Measurements from ENCODE around the gene NSG1. TPM values are rescaled to one million over a fixed set of nuclear protein-coding genes. Genes with fewer than 3 reads are reported as not detected.

The NSG1 gene
- total and polyA plus RNA-seq, 9 donors, result 9.9 to 103 (median 39.6) TPM

GRCh38 chr4:4440333-4441061 is 53.6 kb downstream of the NSG1 start:
- H3K9me3 ChIP-seq, result no peaks in the 10 kb centered on the region
- DNase-seq, result no peak
- no peaks in the 10 kb centered on the region for H3K4me1 ChIP-seq (ENCODE audit: insufficient read depth)
- no peak overlapping the region for H3K4me3 ChIP-seq
- H3K36me3 ChIP-seq, result no peaks in the 10 kb centered on the region
- WGBS, 3 donors, result 84 to 89% (median 88%) methylated on average over 2 of the region's 2 CpGs
- intact Hi-C loops (cut with DNase I), result no loop called here
- TF ChIP-seq, protein P1, sequence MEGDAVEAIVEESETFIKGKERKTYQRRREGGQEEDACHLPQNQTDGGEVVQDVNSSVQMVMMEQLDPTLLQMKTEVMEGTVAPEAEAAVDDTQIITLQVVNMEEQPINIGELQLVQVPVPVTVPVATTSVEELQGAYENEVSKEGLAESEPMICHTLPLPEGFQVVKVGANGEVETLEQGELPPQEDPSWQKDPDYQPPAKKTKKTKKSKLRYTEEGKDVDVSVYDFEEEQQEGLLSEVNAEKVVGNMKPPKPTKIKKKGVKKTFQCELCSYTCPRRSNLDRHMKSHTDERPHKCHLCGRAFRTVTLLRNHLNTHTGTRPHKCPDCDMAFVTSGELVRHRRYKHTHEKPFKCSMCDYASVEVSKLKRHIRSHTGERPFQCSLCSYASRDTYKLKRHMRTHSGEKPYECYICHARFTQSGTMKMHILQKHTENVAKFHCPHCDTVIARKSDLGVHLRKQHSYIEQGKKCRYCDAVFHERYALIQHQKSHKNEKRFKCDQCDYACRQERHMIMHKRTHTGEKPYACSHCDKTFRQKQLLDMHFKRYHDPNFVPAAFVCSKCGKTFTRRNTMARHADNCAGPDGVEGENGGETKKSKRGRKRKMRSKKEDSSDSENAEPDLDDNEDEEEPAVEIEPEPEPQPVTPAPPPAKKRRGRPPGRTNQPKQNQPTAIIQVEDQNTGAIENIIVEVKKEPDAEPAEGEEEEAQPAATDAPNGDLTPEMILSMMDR (IDR thresholded peaks at IDR 0.05), result no peak
- TF ChIP-seq EP300 (IDR thresholded peaks at IDR 0.05) (no peak), POLR2A (IDR thresholded peaks at IDR 0.05) (no peak)
- no peaks in the 10 kb centered on the region for H3K27me3 ChIP-seq
- H3K27ac ChIP-seq, result no peak overlapping the region

- Histone ChIP-seq H3K9me3 (no peaks in the 10 kb centered on the region), H3K4me3 (no peak overlapping the region), H3K27ac (no peak overlapping the region), H3K27me3 (no peaks in the 10 kb centered on the region), H3K36me3 (no peaks in the 10 kb centered on the region), H3K4me1 (ENCODE audit: insufficient read depth) (no peaks in the 10 kb centered on the region)
- intact Hi-C loops (cut with DNase I), result no loop called here
- WGBS, 3 donors, result 73 to 80% (median 77%) methylated on average over 2 of the region's 2 CpGs
- TF ChIP-seq EP300 (IDR thresholded peaks at IDR 0.05), result no peak
- no peak for TF ChIP-seq POLR2A (IDR thresholded peaks at IDR 0.05)
- TF ChIP-seq, protein P1 (IDR thresholded peaks at IDR 0.05), result no peak
- DNase-seq, result no peak
Measured at GRCh38 chr4:4443821-4444220, 56.9 kb downstream of the NSG1 start.

GRCh38 chr4:4446434-4446833 is 59.5 kb downstream of the NSG1 start:
- no peak for TF ChIP-seq EP300 (IDR thresholded peaks at IDR 0.05)
- TF ChIP-seq, protein P1 (IDR thresholded peaks at IDR 0.05), result no peak
- no peak for TF ChIP-seq POLR2A (IDR thresholded peaks at IDR 0.05)
- H3K9me3 ChIP-seq, result no peaks in the 10 kb centered on the region
- no peak overlapping the region for H3K27ac ChIP-seq
- DNase-seq, result no peak
- H3K27me3 ChIP-seq, result no peaks in the 10 kb centered on the region
- intact Hi-C loops (cut with DNase I), result no loop called here
- H3K36me3 ChIP-seq, result no peaks in the 10 kb centered on the region
- no peaks in the 10 kb centered on the region for H3K4me1 ChIP-seq (ENCODE audit: insufficient read depth)
- no peak overlapping the region for H3K4me3 ChIP-seq

- intact Hi-C loops (cut with DNase I), result no loop called here
- WGBS, 3 donors, result 85 to 89% (median 87%) methylated on average over 5 of the region's 5 CpGs
- H3K36me3 ChIP-seq, result no peaks in the 10 kb centered on the region
Measured at GRCh38 chr4:4455210-4455865, 68.4 kb downstream of the NSG1 start.

More at GRCh38 chr4:4455210-4455865, 68.4 kb downstream of the NSG1 start:
- TF ChIP-seq, protein P1 (IDR thresholded peaks at IDR 0.05), result no peak
- TF ChIP-seq EP300 (IDR thresholded peaks at IDR 0.05) (no peak), POLR2A (IDR thresholded peaks at IDR 0.05) (no peak)
- no peaks in the 10 kb centered on the region for H3K9me3 ChIP-seq
- H3K4me1 ChIP-seq (ENCODE audit: insufficient read depth), result no peaks in the 10 kb centered on the region
- H3K4me3 ChIP-seq, result no peak overlapping the region
- H3K27me3 ChIP-seq, result no peaks in the 10 kb centered on the region
- H3K27ac ChIP-seq, result no peak overlapping the region
- no peak for DNase-seq
